ENCODE measurements around the gene SEMA6D. TPM values are rescaled to one million over a fixed set of nuclear protein-coding genes. Genes with fewer than 3 reads are reported as not detected.

Gene SEMA6D
- total RNA-seq, 4 donors from 2014 or later: 3.2 to 14.2 (median 11.8) TPM

- TF ChIP-seq CTCF (IDR thresholded peaks at IDR 0.05): no peak
- ATAC-seq: no peak
- WGBS, 2 donors (ENCODE audit: low coverage in 1 of 2): 80 to 100% methylated on average over 1 to 3 of the region's 5 CpGs
- H3K4me3 ChIP-seq: no peak overlapping the region
- H3K9me3 ChIP-seq: no peaks in the 10 kb centered on the region
- peaks cover 0 to 21% (median 0%) of the 10 kb centered on the region in 3 donors for H3K4me1 ChIP-seq
- no peaks in the 10 kb centered on the region for H3K36me3 ChIP-seq
- no peaks in the 10 kb centered on the region for H3K27me3 ChIP-seq
- H3K27ac ChIP-seq: no peak overlapping the region
Observed at GRCh38 chr15:47817969-47818548, 100.8 kb downstream of the SEMA6D start.

- Histone ChIP-seq H3K27ac (no peak overlapping the region), H3K4me3 (no peak overlapping the region), H3K4me1 (peaks cover 0 to 21% (median 0%) of the 10 kb centered on the region in 3 donors), H3K36me3 (no peaks in the 10 kb centered on the region), H3K9me3 (no peaks in the 10 kb centered on the region), H3K27me3 (no peaks in the 10 kb centered on the region)
- 60% methylated on average over 1 of the region's 2 CpGs; no CpG with 5 or more reads in 1 of the 2 donors for WGBS, 2 donors (ENCODE audit: low coverage in 1 of 2)
- no peak for ATAC-seq
- TF ChIP-seq POLR2AphosphoS5 (IDR thresholded peaks at IDR 0.05) (no peak), EP300 (IDR thresholded peaks at IDR 0.05) (no peak), CTCF (IDR thresholded peaks at IDR 0.05) (no peak), POLR2A (IDR thresholded peaks at IDR 0.05) (no peak)
Observed at GRCh38 chr15:47819158-47819557, 101.9 kb downstream of the SEMA6D start.

DNA sequence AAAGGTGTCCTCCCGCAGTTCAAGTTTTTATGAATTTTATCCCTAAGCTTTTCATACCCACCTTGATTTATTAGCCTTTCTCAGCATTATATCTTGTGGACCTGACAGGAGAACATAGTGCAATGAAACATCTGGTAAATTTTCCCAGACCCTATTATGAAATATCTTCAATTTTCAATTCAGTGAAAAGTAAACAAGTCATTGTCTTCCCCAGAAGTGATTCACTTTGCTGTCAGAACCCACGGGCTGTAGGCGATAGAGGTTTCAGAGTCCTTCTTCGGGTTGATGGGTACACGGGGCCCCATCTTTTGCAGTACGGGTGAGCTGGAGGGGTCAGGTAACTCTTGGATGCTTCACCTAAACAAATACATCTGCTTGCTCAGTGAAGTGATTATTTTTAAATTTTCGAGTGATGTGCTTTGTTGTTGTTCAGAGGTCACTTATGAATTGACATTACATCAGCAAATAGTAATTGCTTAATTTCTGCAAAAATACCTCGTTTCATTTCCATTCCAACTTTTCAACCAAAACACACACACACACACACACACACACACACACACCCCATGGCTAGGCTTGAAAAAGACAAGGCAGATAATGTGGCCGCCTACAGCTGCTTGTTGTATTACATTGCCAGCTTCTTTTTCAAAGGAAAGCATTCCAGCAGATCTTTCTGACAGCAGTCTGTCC, 102.9 kb downstream of the SEMA6D start:
- no peaks in the 10 kb centered on the region for H3K36me3 ChIP-seq
- no peaks in the 10 kb centered on the region for H3K27me3 ChIP-seq
- peaks cover 0 to 21% (median 0%) of the 10 kb centered on the region in 3 donors for H3K4me1 ChIP-seq
- peak; percentile 34 for ATAC-seq
- WGBS, 2 donors (ENCODE audit: low coverage in 1 of 2): 48 to 83% methylated on average over 8 to 9 of the region's 9 CpGs
- TF ChIP-seq CTCF (IDR thresholded peaks at IDR 0.05): no peak
- no peak for TF ChIP-seq POLR2A (IDR thresholded peaks at IDR 0.05)
- no peak for TF ChIP-seq EP300 (IDR thresholded peaks at IDR 0.05)
- TF ChIP-seq POLR2AphosphoS5 (IDR thresholded peaks at IDR 0.05): no peak
- H3K4me3 ChIP-seq: no peak overlapping the region
- H3K9me3 ChIP-seq: no peaks in the 10 kb centered on the region
- no peak overlapping the region for H3K27ac ChIP-seq

DNA sequence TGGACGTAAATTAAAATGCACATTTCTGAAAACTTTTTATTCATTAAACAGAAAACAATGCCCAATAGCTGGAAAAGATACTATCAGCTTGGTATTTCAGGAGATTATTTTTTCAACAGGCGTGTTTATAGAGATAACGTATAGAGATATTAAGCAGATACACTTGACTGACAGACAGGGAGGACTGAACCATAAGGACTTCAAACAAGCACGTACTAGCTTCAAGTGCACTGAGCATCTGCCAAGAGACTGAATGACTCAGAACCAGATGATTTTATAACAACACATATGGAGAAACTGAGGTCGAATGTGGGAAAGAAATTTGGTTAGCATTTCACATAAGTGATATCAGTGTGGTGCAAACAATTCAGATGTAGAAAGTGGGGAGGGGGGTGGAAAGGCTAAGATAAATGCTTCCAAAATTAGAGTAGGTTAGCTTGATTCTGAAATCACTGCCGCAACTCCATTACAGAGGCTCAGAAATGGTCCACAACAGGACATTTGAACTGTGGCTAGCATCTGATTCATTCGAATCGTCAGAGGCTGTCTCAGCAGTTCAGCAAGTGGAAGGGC, 103.5 kb downstream of the SEMA6D start:
- Histone ChIP-seq H3K27me3 (no peaks in the 10 kb centered on the region), H3K27ac (no peak overlapping the region), H3K4me3 (no peak overlapping the region), H3K9me3 (no peaks in the 10 kb centered on the region), H3K4me1 (peaks cover 0 to 21% (median 0%) of the 10 kb centered on the region in 3 donors), H3K36me3 (no peaks in the 10 kb centered on the region)
- no peak for ATAC-seq
- TF ChIP-seq EP300 (IDR thresholded peaks at IDR 0.05): no peak
- no peak for TF ChIP-seq POLR2A (IDR thresholded peaks at IDR 0.05)
- TF ChIP-seq POLR2AphosphoS5 (IDR thresholded peaks at IDR 0.05): no peak
- TF ChIP-seq CTCF (IDR thresholded peaks at IDR 0.05): no peak
- 42 to 51% methylated on average over 8 of the region's 8 CpGs for WGBS, 2 donors (ENCODE audit: low coverage in 1 of 2)

DNA sequence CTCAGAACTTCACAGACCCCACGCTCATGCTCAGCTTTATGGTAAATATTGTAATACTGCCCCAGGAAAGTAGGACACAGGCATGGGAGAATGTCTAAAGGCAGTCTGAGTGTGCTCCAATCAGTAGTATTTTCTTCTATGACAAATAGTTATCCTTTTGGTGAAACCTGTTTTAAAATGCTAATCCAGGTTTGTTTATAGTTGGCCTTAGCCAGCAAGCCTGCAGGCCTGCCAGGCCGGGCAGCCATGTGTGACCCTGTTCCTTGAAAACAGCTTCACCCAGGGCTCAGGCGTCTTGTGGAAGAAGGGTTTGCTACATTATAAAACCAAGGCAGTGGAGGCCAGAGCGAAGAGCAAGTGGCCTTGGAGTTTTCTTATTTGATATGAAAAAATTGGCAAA, 104.7 kb downstream of the SEMA6D start:
- H3K27me3 ChIP-seq: no peaks in the 10 kb centered on the region
- H3K4me3 ChIP-seq: no peak overlapping the region
- peak; percentile 50 for TF ChIP-seq POLR2AphosphoS5 (IDR thresholded peaks at IDR 0.05)
- TF ChIP-seq POLR2A (IDR thresholded peaks at IDR 0.05): no peak
- TF ChIP-seq EP300 (IDR thresholded peaks at IDR 0.05): no peak
- 53 to 80% methylated on average over 1 to 3 of the region's 4 CpGs for WGBS, 2 donors (ENCODE audit: low coverage in 1 of 2)
- H3K9me3 ChIP-seq: no peaks in the 10 kb centered on the region
- no peak for ATAC-seq
- peaks cover 0 to 21% (median 0%) of the 10 kb centered on the region in 3 donors for H3K4me1 ChIP-seq
- H3K36me3 ChIP-seq: no peaks in the 10 kb centered on the region
- no peak overlapping the region for H3K27ac ChIP-seq

Measured in gastroesophageal sphincter (tissue), 4 donors.